Measurements from ENCODE around the gene SYP.

SYP gene

DNA sequence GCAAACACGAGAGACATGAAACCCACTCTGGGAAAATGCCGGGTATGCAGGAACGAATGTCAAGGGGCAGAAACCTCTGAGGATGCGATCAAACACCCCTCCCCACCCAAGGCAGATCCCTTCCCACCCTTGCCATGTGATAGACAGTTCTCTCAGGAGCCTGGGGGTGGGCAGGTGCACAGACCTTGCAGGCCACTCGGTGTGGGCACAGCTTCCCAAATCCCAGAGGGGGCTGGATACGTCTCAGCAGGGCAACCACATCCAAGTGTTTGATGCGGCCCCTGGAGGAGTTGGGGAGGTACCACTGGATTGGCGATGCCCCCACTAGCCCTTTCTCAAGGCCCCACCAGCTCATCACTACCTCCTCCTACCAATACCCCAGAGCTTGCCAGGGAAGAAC is 10.4 kb upstream of the SYP start:
- intact Hi-C loops (cut with micrococcal nuclease): no loop called here
- Mint-ChIP-seq H3K27me3 (peaks cover 3% of the 10 kb centered on the region), H3K4me1 (ENCODE audit: low read depth) (no peaks in the 10 kb centered on the region), H3K36me3 (ENCODE audit: low read depth) (no peaks in the 10 kb centered on the region), H3K4me3 (no peak overlapping the region), H3K9me3 (no peaks in the 10 kb centered on the region), H3K27ac (no peak overlapping the region)

DNA sequence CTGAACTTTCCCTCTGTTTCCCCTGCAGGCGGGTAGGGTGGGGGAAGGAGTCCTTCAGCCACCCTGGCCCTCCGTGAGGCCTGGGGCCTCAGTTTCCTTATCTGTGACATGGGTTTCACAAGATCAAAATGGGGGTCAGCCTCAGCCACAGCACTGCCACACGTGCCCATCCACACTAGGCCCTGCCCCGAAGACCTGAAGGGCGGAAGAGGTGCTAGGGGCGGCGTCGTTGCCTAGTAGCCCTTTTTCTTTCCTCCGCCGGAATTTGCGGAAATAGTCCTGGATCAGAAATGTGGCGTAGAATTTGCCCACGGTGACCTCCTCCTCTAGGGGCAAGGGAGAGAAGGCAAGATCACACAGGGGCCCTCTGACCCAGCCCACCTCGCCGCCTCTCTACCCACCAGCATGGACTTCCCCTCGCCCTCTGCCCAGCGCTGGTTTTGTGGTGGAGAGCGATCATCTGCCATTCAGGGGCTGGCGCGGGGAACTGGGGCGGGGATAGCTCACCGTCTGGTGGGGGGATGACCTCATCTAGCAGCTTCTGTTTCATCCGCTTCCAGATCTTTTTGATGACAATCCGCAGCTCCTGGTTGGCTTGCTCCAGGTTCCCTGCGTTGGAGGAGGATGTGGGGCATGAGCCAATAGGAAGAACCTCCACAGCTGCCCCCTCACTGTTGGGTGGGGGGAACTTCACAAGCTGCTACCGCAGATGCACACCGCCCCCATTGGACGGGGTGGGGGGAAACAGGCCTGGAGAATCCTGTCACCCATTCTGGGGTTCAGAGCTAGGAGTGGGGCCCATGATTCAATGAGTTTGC is 9.7 kb upstream of the SYP start:
- Mint-ChIP-seq H3K27ac (no peak overlapping the region), H3K4me3 (peak overlapping the region; percentile 11), H3K36me3 (ENCODE audit: low read depth) (no peaks in the 10 kb centered on the region), H3K4me1 (ENCODE audit: low read depth) (no peaks in the 10 kb centered on the region), H3K9me3 (no peaks in the 10 kb centered on the region), H3K27me3 (peaks cover 3% of the 10 kb centered on the region)
- intact Hi-C loops (cut with micrococcal nuclease): no loop called here

DNA sequence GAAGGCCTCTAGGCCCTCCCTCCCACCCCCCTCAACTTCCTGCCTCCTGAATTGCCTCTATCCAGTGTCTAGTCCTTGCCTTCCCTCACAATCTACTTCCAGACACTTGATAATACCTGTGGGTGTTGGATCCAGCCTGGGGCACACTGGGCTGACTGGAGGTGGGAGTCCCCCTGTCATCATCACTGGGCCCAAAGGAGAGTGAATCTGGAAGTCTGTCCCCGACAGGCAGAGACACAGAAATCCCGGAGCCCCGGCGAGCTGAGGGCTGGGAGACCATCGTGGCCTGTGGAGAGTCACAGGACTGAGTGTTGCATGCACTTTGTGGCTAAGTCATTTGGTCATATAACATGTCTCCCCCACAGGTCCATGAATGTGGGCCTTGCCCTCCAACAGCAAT is 8.4 kb upstream of the SYP start:
- H3K9me3 Mint-ChIP-seq: no peaks in the 10 kb centered on the region
- no peak overlapping the region for H3K27ac Mint-ChIP-seq
- peaks cover 2% of the 10 kb centered on the region for H3K27me3 Mint-ChIP-seq
- H3K4me3 Mint-ChIP-seq: no peak overlapping the region
- no peaks in the 10 kb centered on the region for H3K4me1 Mint-ChIP-seq (ENCODE audit: low read depth)
- intact Hi-C loops (cut with micrococcal nuclease): no loop called here
- no peaks in the 10 kb centered on the region for H3K36me3 Mint-ChIP-seq (ENCODE audit: low read depth)

DNA sequence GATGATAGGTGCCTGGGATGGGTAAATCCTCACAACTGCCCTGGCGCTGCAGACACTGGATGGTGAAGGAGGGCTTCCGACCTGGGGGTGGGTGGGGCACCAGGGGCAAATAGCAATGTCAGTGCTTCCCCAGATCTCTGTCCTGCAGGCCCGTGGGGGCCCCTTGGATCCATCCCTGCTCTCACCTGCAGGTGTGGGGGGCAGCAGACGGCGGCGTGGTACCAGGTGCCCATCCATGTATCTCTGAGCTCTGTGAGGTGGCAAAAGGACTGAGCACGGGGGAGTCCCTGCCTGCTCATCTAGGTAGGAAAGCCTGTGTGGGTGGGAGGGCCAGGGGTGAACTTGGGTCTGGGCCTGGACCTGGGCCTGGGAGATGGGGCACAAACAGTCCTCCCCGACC is 6.5 kb upstream of the SYP start:
- Mint-ChIP-seq H3K27ac (no peak overlapping the region), H3K4me1 (ENCODE audit: low read depth) (no peaks in the 10 kb centered on the region), H3K27me3 (no peaks in the 10 kb centered on the region), H3K4me3 (no peak overlapping the region), H3K36me3 (ENCODE audit: low read depth) (no peaks in the 10 kb centered on the region), H3K9me3 (no peaks in the 10 kb centered on the region)
- intact Hi-C loops (cut with micrococcal nuclease): no loop called here

DNA sequence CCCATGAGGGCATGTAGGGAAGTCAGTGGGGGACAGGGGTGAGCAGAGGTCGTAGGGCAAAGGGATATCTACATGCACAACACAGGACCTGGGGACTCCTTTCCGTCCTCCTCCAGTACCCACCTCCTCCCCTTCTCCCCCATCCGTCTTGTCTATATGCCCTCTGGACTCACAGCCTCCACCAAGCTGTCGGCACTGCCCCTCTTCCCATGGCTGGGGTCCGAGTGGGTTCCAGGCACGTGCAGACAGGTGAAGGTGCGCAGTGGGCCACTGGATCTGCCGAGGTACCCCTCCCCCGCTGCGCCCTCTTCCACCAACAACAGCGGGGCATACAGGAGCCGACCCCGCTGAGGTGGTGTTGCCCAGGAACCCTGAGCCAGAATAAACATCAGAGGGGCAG is 5.5 kb upstream of the SYP start:
- no peaks in the 10 kb centered on the region for H3K27me3 Mint-ChIP-seq
- H3K36me3 Mint-ChIP-seq (ENCODE audit: low read depth): no peaks in the 10 kb centered on the region
- intact Hi-C loops (cut with micrococcal nuclease): no loop called here
- H3K27ac Mint-ChIP-seq: no peak overlapping the region
- peaks cover 4% of the 10 kb centered on the region for H3K4me1 Mint-ChIP-seq (ENCODE audit: low read depth)
- no peak overlapping the region for H3K4me3 Mint-ChIP-seq
- H3K9me3 Mint-ChIP-seq: no peaks in the 10 kb centered on the region

DNA sequence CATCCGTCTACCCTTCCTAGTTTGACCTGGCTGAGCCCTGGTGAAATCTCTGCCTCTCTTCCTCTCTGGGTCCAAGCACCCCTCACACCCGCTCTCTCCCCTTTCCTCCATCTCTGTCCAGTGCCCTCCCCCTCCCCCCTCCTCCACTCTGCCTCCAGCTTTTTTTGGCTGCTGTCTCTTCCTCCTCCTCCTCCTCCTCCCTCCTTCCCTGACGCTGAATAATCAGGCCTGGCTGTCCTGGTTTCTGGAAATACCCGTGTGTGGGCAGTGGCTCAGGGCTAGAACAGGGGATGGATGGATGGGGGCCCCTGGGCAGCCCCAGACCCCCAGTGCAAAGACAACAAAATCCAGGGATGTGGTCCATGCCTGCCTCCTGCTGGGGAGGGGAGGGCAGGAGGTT is 4.7 kb upstream of the SYP start:
- Mint-ChIP-seq H3K27ac (no peak overlapping the region), H3K9me3 (no peaks in the 10 kb centered on the region), H3K4me3 (no peak overlapping the region), H3K36me3 (ENCODE audit: low read depth) (no peaks in the 10 kb centered on the region), H3K4me1 (ENCODE audit: low read depth) (peaks cover 5% of the 10 kb centered on the region), H3K27me3 (no peaks in the 10 kb centered on the region)
- intact Hi-C loops (cut with micrococcal nuclease): no loop called here

DNA sequence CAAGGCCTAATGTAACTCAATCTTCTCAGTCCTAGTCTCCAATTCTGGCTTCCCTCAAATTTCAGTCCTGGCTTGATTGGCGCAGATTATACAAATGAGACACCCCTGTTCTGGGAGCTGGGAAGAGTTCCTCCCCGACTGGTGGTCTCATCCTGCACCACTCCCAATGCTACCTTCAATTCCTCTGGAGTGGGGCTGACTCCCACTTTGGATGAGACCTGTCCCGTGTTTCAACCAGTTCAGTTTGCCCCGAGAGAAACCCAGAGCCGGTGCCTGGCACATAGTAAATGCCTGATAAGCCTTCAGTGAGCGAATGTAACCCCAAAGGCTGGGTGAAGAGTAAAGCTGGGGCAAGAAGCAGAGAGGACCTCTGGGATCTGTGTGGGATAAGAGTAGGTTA is 4.0 kb upstream of the SYP start:
- Mint-ChIP-seq H3K4me3 (no peak overlapping the region), H3K36me3 (ENCODE audit: low read depth) (no peaks in the 10 kb centered on the region), H3K9me3 (no peaks in the 10 kb centered on the region), H3K27me3 (peaks cover 6% of the 10 kb centered on the region), H3K4me1 (ENCODE audit: low read depth) (peaks cover 8% of the 10 kb centered on the region), H3K27ac (no peak overlapping the region)
- intact Hi-C loops (cut with micrococcal nuclease): no loop called here

DNA sequence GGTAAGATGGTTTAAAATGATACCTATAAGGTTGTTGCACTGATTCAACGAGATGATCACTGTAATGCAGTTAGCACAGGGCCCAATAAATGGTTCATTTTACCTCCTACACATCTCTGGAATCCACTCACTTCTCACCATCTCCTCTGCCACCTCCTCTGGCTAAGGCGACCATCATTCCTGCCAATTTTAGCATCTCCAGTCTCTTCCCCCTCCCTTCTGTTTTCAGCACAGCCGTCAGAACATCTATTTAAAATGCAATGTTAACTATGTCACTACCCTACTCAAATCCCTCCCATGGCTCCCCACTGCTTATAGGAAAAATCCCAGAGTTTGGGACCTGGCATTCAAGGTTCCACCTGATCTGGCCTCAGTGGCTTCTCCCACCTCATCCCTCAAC is 3.5 kb upstream of the SYP start:
- H3K27me3 Mint-ChIP-seq: peaks cover 11% of the 10 kb centered on the region
- H3K4me1 Mint-ChIP-seq (ENCODE audit: low read depth): peaks cover 13% of the 10 kb centered on the region
- H3K9me3 Mint-ChIP-seq: no peaks in the 10 kb centered on the region
- intact Hi-C loops (cut with micrococcal nuclease): no loop called here
- no peaks in the 10 kb centered on the region for H3K36me3 Mint-ChIP-seq (ENCODE audit: low read depth)
- H3K4me3 Mint-ChIP-seq: no peak overlapping the region
- H3K27ac Mint-ChIP-seq: no peak overlapping the region

DNA sequence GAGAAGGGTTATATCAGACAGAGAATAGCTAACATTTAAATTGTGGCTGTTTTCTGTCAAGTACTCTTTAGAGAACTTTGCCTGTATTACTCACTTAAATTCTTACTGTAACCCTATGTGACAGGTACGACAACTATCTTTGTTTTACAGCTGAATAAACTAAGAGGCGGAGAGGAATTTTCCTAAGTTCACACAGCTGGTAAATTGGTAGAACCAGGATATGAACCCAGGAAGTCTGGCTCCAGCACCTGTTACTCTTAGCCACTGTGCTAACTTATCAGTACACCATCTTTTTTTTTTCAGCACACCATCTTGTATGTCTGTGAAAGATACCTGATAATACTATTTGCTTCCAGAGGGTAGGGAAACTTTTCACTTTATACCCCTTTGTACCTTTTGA is 2.0 kb upstream of the SYP start:
- Mint-ChIP-seq H3K4me1 (ENCODE audit: low read depth) (peaks cover 20% of the 10 kb centered on the region), H3K36me3 (ENCODE audit: low read depth) (no peaks in the 10 kb centered on the region), H3K4me3 (no peak overlapping the region), H3K9me3 (no peaks in the 10 kb centered on the region), H3K27me3 (peaks cover 22% of the 10 kb centered on the region), H3K27ac (no peak overlapping the region)
- intact Hi-C loops (cut with micrococcal nuclease): no loop called here

DNA sequence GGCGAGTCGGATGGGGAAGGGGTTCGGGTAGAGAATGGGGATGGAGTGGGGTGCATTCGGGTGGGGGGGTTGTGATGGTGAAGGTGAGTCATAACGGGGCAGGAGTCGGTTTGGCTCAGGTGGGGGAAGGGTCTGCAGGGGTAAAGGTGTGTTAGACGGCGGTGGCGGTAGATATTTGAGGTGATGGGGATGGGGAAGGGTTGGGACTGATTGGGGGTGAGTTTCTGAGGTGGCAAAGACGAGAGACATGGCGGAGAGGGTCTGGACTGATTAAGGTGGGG is 738 bp downstream of the SYP start:
- peaks cover 20% of the 10 kb centered on the region for H3K4me1 Mint-ChIP-seq (ENCODE audit: low read depth)
- peaks cover 22% of the 10 kb centered on the region for H3K27me3 Mint-ChIP-seq
- no peaks in the 10 kb centered on the region for H3K36me3 Mint-ChIP-seq (ENCODE audit: low read depth)
- no peak overlapping the region for H3K4me3 Mint-ChIP-seq
- no peak overlapping the region for H3K27ac Mint-ChIP-seq
- H3K9me3 Mint-ChIP-seq: no peaks in the 10 kb centered on the region
- intact Hi-C loops (cut with micrococcal nuclease): no loop called here

DNA sequence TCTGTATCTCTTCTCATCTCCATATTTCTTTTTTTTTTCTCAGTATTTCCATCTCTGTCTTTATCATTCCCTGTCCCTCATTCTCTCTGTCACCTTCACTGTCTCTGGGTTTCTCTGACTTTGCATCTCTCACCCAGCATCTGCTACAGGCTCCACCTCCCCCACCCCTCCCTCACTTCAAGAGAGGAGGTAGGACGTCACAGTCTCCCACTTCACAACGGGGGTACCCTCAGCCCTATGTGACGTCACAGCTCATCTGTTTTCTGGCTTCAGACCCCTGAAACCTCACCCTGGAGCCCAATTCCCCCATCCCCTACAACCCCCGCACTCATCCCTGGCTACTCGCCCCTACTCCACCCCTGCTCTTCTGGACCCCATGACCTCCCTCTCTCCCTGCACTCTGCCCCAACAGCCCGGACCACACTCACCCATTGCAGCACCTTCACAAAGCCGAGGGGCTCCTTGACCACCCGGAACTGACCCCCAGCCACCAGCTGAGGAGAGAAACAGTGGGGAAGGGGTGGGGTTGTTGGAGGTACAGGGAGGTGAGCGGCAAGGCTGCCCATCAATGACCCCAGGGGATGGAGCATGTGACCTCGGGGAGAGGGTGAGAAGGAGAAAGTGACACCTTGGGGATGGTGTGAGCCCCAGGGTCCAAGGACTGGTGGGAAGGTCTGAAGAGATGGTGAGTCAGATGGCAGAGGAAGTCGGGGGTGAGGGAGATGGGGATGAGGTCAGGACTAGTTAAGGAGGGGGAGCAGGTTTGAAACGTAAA is 1.3 kb downstream of the SYP start:
- Mint-ChIP-seq H3K4me1 (ENCODE audit: low read depth) (peaks cover 21% of the 10 kb centered on the region), H3K9me3 (no peaks in the 10 kb centered on the region), H3K27me3 (peaks cover 22% of the 10 kb centered on the region), H3K4me3 (peak overlapping the region; percentile 47), H3K27ac (no peak overlapping the region), H3K36me3 (ENCODE audit: low read depth) (no peaks in the 10 kb centered on the region)
- intact Hi-C loops (cut with micrococcal nuclease): no loop called here

DNA sequence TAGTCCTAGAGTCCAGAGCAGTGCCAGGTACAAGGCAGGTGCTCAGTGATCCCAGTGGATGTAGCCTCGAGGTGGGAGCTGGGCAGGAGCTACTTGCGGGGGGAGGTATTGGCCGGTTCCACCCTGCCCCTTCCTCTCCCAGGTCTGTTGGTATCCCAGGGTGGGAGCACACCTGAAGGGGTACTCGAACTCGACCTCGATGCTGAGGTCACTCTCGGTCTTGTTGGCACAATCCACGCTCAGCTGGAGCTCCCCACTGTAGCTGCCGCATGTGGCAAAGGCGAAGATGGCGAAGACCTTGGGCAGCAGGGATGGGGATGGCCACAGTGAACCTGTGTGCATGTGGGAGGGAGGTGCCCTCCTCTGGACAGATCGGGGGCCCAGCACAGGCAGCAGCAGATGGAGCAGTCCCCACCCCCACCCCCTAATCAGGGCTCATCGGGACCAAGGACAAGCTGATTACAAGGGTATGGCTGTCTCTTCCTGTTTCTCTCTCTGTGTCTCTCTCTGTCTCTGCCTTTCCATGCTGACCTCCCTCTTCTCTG is 2.4 kb downstream of the SYP start:
- intact Hi-C loops (cut with micrococcal nuclease): no loop called here
- peaks cover 31% of the 10 kb centered on the region for H3K4me1 Mint-ChIP-seq (ENCODE audit: low read depth)
- no peak overlapping the region for H3K4me3 Mint-ChIP-seq
- no peak overlapping the region for H3K27ac Mint-ChIP-seq
- no peaks in the 10 kb centered on the region for H3K36me3 Mint-ChIP-seq (ENCODE audit: low read depth)
- no peaks in the 10 kb centered on the region for H3K9me3 Mint-ChIP-seq
- H3K27me3 Mint-ChIP-seq: peaks cover 22% of the 10 kb centered on the region

DNA sequence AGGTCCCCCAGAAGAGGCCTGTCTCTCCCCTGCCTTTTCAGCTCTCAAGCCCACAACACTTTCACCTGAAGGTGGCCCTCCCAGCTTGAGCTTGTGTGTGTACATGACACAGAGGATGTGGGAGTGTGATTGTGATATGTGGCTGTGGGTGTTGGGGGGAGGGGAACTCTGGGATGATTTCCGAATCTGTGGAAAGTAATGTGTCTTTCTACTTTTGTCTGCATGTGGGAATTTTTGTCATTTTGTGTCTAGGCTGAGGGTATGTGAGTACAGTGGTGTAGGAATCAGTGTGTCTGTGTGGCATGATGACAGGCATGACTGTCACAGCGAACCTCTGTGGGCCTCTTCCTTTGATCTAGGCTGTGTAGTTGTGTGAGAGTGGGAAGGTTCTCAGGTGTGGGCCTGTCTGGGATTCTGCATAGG is 6.4 kb downstream of the SYP start:
- no peak overlapping the region for H3K4me3 Mint-ChIP-seq
- no peak overlapping the region for H3K27ac Mint-ChIP-seq
- no peaks in the 10 kb centered on the region for H3K36me3 Mint-ChIP-seq (ENCODE audit: low read depth)
- intact Hi-C loops (cut with micrococcal nuclease): loop anchor here (5.0 kb wide), 1 partner anchor 44 kb away; the partner anchor contains the start of gene CCDC22
- peaks cover 43% of the 10 kb centered on the region for H3K4me1 Mint-ChIP-seq (ENCODE audit: low read depth)
- peaks cover 11% of the 10 kb centered on the region for H3K27me3 Mint-ChIP-seq
- no peaks in the 10 kb centered on the region for H3K9me3 Mint-ChIP-seq

DNA sequence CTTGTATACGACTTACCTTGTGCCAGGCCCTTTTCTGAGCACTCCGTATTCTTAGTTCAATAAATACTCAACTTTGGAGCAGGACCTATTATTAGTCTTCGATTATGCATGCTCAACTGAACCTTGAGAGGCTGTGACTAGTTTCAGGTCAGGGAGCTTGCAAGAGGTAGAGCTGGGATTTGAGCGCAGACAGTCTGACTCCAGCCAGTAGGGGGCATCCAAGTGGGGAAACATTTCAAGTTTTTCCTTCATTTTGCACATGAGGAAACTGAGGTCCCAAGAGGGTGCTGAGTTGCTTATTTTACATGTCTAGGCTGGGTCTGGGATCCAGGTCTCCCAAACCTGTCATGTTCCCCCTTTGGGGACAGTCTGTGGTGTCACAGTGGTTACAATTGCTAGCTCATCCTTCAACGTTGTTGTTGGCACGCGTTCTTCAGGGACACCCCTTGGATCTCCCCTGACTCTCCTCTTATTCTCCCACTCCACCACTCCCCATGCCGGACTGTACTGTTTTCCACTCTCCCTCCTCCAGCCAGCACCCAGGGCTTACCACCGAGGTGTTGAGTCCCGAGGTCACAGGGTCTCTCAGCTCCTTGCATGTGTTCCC is 7.2 kb downstream of the SYP start:
- no peak overlapping the region for H3K4me3 Mint-ChIP-seq
- peaks cover 44% of the 10 kb centered on the region for H3K4me1 Mint-ChIP-seq (ENCODE audit: low read depth)
- intact Hi-C loops (cut with micrococcal nuclease): loop anchor here (5.0 kb wide), 1 partner anchor 44 kb away; the partner anchor contains the start of gene CCDC22
- H3K27ac Mint-ChIP-seq: no peak overlapping the region
- H3K36me3 Mint-ChIP-seq (ENCODE audit: low read depth): no peaks in the 10 kb centered on the region
- no peaks in the 10 kb centered on the region for H3K9me3 Mint-ChIP-seq
- H3K27me3 Mint-ChIP-seq: peaks cover 4% of the 10 kb centered on the region
